HepG2 (cell line): Measurements from ENCODE around the gene HDGF. TPM values are rescaled to one million over a fixed set of nuclear protein-coding genes. Genes with fewer than 3 reads are reported as not detected.

Source experiments
- FOXM1 ChIP-seq: sonication (generic); formaldehyde crosslinking; IDR thresholded peaks from 2 replicates; pipeline ENCODE4 v1.5.0; 2020; ENCODE audit warnings: missing genetic modification reagents
- GPBP1L1 ChIP-seq: sonication (generic); formaldehyde crosslinking; IDR thresholded peaks from 2 replicates; pipeline ENCODE4 v1.5.0; 2020; ENCODE audit warnings: mild to moderate bottlenecking, missing genetic modification reagents
- NFE2 ChIP-seq: sonication (generic); formaldehyde crosslinking; IDR thresholded peaks from 2 replicates; pipeline ENCODE4 v1.4.0; 2020; ENCODE audit warnings: missing genetic modification reagents
- RAD51 ChIP-seq: fragments of 450-650 bp; IDR thresholded peaks from 2 replicates; pipeline ENCODE4 v1.6.1; 2016; ENCODE audit warnings: borderline replicate concordance
- SAFB2 ChIP-seq: sonication (generic); formaldehyde crosslinking; IDR thresholded peaks from 2 replicates; pipeline ENCODE4 v1.5.1; 2020; ENCODE audit warnings: missing genetic modification reagents, low read depth, mild to moderate bottlenecking, borderline replicate concordance
- SNAPC4 ChIP-seq: sonication (generic); formaldehyde crosslinking; IDR thresholded peaks from 2 replicates; pipeline ENCODE4 v1.4.0; 2020; ENCODE audit warnings: mild to moderate bottlenecking, missing genetic modification reagents
- THAP11 ChIP-seq: IDR thresholded peaks from 2 replicates; pipeline ENCODE4 v1.6.1; 2016; ENCODE audit warnings: missing biosample characterization, missing genetic modification reagents
- TMF1 ChIP-seq: sonication (generic); formaldehyde crosslinking; IDR thresholded peaks from 2 replicates; pipeline ENCODE4 v1.8.1; 2022; ENCODE audit warnings: low read depth, missing genetic modification reagents
- ZNF101 ChIP-seq: sonication (generic); formaldehyde crosslinking; IDR thresholded peaks from 2 replicates; pipeline ENCODE4 v1.4.0; 2020; ENCODE audit warnings: mild to moderate bottlenecking, low read depth, missing genetic modification reagents, borderline replicate concordance
- ZNF333 ChIP-seq: sonication (generic); formaldehyde crosslinking; IDR thresholded peaks from 2 replicates; pipeline ENCODE4 v1.4.0; 2020; ENCODE audit warnings: mild to moderate bottlenecking, missing genetic modification reagents, borderline replicate concordance
- polyA plus RNA-seq, 8 experiments: library from polyadenylated mRNA; depleted of rRNA in 3 of 8; stranded (reverse) in 7 of 8; unstranded in 1 of 8; fragments of >200 nt; fragmentation: Illumina TruSeq in 4 of 8; extraction: Trizol in 4 of 8; gene quantifications; 2 replicates each; pipeline versions ENCODE4 v1.2.1 to v1.2.3, GENCODE V29; 2011 to 2016; ENCODE audit warnings: low read depth in 4 of 8, missing spikeins in 1 of 8, mixed read lengths in 1 of 8; ENCODE audit not compliant: insufficient read depth in 1 of 8
- total RNA-seq, 5 experiments: library from RNA; depleted of rRNA; stranded (reverse); fragments of >200 nt; fragmentation: Illumina TruSeq; extraction: Trizol; gene quantifications; 2 replicates each; pipeline ENCODE4 v1.2.3, GENCODE V29; 2016; ENCODE audit warnings: low read depth in 1 of 5

HDGF gene
- total and polyA plus RNA-seq, 2 of the 13 experiments (the other 11 are each of a cell fraction or from before 2014, with no cell fraction given), result 156 to 196 TPM

GRCh38 chr1:156717351-156717750, 34.1 kb downstream of the HDGF start (continued):
- TF ChIP-seq FOXM1, result no peak
- no peak for TF ChIP-seq TMF1 (CRISPR knock-in tag)
- no peak for TF ChIP-seq RAD51
- no peak for TF ChIP-seq ZNF333
- no peak for TF ChIP-seq SAFB2 (CRISPR knock-in tag)
- TF ChIP-seq THAP11 (CRISPR knock-in tag), result no peak
- TF ChIP-seq GPBP1L1 (CRISPR knock-in tag), result no peak
- TF ChIP-seq NFE2 (CRISPR knock-in tag), result no peak
- no peak for TF ChIP-seq ZNF101
- TF ChIP-seq SNAPC4 (CRISPR knock-in tag), result no peak
